Globus pallidus (tissue), 1 donor: Measurements from ENCODE around the gene FUBP1.
A peak's percentile ranks its signal among the peaks of the same experiment; 100 is the strongest.
"Not testable (repeated sequence)": the region's sequence is repeated elsewhere in the genome, so short reads cannot be mapped to it uniquely, and the experiment has no call there.

ENCODE experiments used
- DNase-seq: peaks from one replicate; pipeline ENCODE4 v3.0.0-alpha.2; 2015; ENCODE audit warnings: low spot score

Gene FUBP1

GRCh38 chr1:77978969-77979876, at the start of gene FUBP1:
Gene FUBP1, minus strand, starts transcription at chr1:77979072. Its CDS starts 68 bp downstream, at chr1:77979004.
- DNase-seq = peak; percentile 94

GRCh38 chr1:78021134-78021533, 42.3 kb upstream of the FUBP1 start:
- DNase-seq = not testable (repeated sequence)

GRCh38 chr1:78019024-78019423, 40.2 kb upstream of the FUBP1 start:
- no peak for DNase-seq

GRCh38 chr1:78015148-78015547, 36.3 kb upstream of the FUBP1 start:
- DNase-seq = no peak

- DNase-seq = no peak
Observed at GRCh38 chr1:78011050-78011449, 32.2 kb upstream of the FUBP1 start.

GRCh38 chr1:78009836-78010235, 31.0 kb upstream of the FUBP1 start:
- no peak for DNase-seq

- no peak for DNase-seq
Observed at GRCh38 chr1:78009276-78009675, 30.4 kb upstream of the FUBP1 start.

GRCh38 chr1:78007677-78008341, 28.9 kb upstream of the FUBP1 start:
- DNase-seq = no peak

GRCh38 chr1:78006521-78006920, 27.6 kb upstream of the FUBP1 start:
- DNase-seq = no peak

- DNase-seq = peak; percentile 68
Observed at GRCh38 chr1:78005755-78006154, 26.9 kb upstream of the FUBP1 start.

- no peak for DNase-seq
Observed at GRCh38 chr1:78005448-78005722, 26.5 kb upstream of the FUBP1 start.

GRCh38 chr1:78004719-78005447, 26.0 kb upstream of the FUBP1 start, which contains the start of gene DNAJB4:
Gene DNAJB4, plus strand, starts transcription at chr1:78004939. Its CDS starts 172 bp downstream, at chr1:78005111.
- DNase-seq = peak; percentile 97

- peak; percentile 71 for DNase-seq
Observed at GRCh38 chr1:78003882-78004718, 25.2 kb upstream of the FUBP1 start.

- DNase-seq = peak; percentile 50
Observed at GRCh38 chr1:78003070-78003746, 24.3 kb upstream of the FUBP1 start.

- not testable (repeated sequence) for DNase-seq
Observed at GRCh38 chr1:78000536-78000935, 21.7 kb upstream of the FUBP1 start.

GRCh38 chr1:77996734-77997133, 17.9 kb upstream of the FUBP1 start:
- no peak for DNase-seq

GRCh38 chr1:77994117-77994705, 15.3 kb upstream of the FUBP1 start:
- DNase-seq = no peak

- no peak for DNase-seq
Observed at GRCh38 chr1:77991638-77992037, 12.8 kb upstream of the FUBP1 start.

GRCh38 chr1:77990629-77991204, 11.8 kb upstream of the FUBP1 start:
- no peak for DNase-seq

- no peak for DNase-seq
Observed at GRCh38 chr1:77989744-77990143, 10.9 kb upstream of the FUBP1 start.
